Bronchial epithelial cell (primary cell): ENCODE data around the gene PLXNA4. TPM values are rescaled to one million over a fixed set of nuclear protein-coding genes. Genes with fewer than 3 reads are reported as not detected.
A peak's percentile ranks its signal among the peaks of the same experiment; 100 is the strongest.

Experiments used
- DNase-seq: peaks from one replicate; pipeline ENCODE4 v3.0.0-alpha.2; 2010; ENCODE audit warnings: low read depth
- FAIRE-seq: peaks from 2 replicates; lab custom pipeline; 2011; peaks lifted over from hg19 to GRCh38; lab: Jason Lieb, UNC
- H3K27me3 ChIP-seq: 2 replicates; pipeline ENCODE4 v1.5.1; 2011; ENCODE audit warnings: low read length; ENCODE audit not compliant: control insufficient read depth, insufficient read depth
- H3K36me3 ChIP-seq: 2 replicates; pipeline ENCODE4 v1.5.1; 2011; ENCODE audit warnings: low read length; ENCODE audit not compliant: control insufficient read depth, insufficient read depth
- H3K4me3 ChIP-seq: 2 replicates; pipeline ENCODE4 v1.5.1; 2011; ENCODE audit warnings: mild to moderate bottlenecking, low read depth, low read length, control low read depth
- total RNA-seq: library from RNA; depleted of rRNA; stranded (reverse); fragments of >200 nt; gene quantifications from 2 replicates; pipeline ENCODE4 v1.2.1, GENCODE V29; 2014
- TF ChIP-seq, protein P1 (sequence below): IDR thresholded peaks from 2 replicates; pipeline ENCODE4 v1.5.1; 2011; ENCODE audit warnings: mild to moderate bottlenecking, moderate library complexity, low read length, control low read depth, inconsistent platforms; ENCODE audit not compliant: insufficient read depth, severe bottlenecking

Gene PLXNA4
- total RNA-seq, 1 donor from 2014 or later, result under 0.01 TPM

- Histone ChIP-seq H3K4me3 (no peak overlapping the region), H3K36me3 (no peaks in the 10 kb centered on the region), H3K27me3 (no peaks in the 10 kb centered on the region)
- DNase-seq (peak; percentile 16), FAIRE-seq (no peak)
- TF ChIP-seq, protein P1, sequence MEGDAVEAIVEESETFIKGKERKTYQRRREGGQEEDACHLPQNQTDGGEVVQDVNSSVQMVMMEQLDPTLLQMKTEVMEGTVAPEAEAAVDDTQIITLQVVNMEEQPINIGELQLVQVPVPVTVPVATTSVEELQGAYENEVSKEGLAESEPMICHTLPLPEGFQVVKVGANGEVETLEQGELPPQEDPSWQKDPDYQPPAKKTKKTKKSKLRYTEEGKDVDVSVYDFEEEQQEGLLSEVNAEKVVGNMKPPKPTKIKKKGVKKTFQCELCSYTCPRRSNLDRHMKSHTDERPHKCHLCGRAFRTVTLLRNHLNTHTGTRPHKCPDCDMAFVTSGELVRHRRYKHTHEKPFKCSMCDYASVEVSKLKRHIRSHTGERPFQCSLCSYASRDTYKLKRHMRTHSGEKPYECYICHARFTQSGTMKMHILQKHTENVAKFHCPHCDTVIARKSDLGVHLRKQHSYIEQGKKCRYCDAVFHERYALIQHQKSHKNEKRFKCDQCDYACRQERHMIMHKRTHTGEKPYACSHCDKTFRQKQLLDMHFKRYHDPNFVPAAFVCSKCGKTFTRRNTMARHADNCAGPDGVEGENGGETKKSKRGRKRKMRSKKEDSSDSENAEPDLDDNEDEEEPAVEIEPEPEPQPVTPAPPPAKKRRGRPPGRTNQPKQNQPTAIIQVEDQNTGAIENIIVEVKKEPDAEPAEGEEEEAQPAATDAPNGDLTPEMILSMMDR, result no peak
Measured at GRCh38 chr7:132249256-132249971, 326.9 kb downstream of the PLXNA4 start.

DNA sequence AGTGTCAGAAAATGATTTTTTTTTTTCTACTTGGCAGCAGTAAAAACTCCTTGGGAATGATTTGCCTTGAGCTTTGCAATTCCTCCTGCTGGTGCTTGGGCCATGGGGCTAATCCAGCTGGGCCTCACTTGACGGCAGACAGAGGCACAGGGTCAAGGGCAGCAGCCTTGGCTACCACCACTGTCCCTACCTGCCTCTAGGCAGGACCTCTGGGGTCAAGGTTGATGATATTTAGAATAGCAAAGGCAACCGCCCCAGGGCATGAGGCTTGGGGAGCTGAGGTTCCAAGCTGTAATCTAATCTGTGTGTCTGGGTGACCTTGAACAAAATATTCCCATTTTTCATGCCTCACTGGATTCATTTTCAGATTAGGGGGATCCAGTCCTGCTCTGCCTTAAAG, 327.4 kb downstream of the PLXNA4 start:
- TF ChIP-seq, protein P1, result no peak
- Histone ChIP-seq H3K36me3 (no peaks in the 10 kb centered on the region), H3K4me3 (no peak overlapping the region), H3K27me3 (no peaks in the 10 kb centered on the region)
- DNase-seq, result no peak
- FAIRE-seq, result no peak

DNA sequence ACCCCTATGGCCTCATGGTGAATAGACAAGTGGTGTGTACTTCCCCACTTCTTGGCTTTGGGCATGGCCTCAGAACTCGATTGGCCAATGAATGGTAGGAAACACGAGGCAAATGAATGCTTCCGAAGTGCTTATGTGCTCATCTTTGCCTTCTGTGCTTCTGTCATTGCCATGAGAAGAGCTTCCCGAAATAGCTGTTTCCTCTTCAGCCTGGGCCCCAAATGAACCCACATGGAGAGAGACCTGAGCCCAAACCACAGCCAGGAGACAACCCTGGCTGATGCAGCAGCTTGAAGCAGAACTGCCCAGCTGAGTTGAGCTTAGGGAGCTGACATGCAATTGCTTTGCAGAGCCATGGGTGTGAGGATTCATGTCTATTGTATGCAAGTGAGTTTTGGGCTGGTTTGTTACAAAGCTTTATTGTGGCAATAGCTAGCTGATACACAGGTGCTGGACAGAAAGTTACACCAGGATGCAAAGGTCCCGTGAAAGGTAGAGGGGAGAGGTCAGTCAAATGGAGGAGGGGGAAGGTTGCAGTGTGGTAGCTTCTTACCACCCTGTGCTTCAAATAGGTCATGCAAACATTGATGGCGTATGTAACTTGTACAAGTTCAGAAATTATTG, 328.2 kb downstream of the PLXNA4 start:
- no peak for DNase-seq
- TF ChIP-seq, protein P1, result no peak
- no peaks in the 10 kb centered on the region for H3K27me3 ChIP-seq
- FAIRE-seq, result peak; percentile 73
- H3K4me3 ChIP-seq, result no peak overlapping the region
- no peaks in the 10 kb centered on the region for H3K36me3 ChIP-seq

GRCh38 chr7:132246591-132246990, 329.7 kb downstream of the PLXNA4 start:
- H3K27me3 ChIP-seq, result no peaks in the 10 kb centered on the region
- H3K4me3 ChIP-seq, result no peak overlapping the region
- no peak for FAIRE-seq
- DNase-seq, result no peak
- TF ChIP-seq, protein P1, result no peak
- H3K36me3 ChIP-seq, result no peaks in the 10 kb centered on the region

- TF ChIP-seq, protein P1, result no peak
- H3K27me3 ChIP-seq, result no peaks in the 10 kb centered on the region
- no peak overlapping the region for H3K4me3 ChIP-seq
- FAIRE-seq, result no peak
- DNase-seq, result no peak
- no peaks in the 10 kb centered on the region for H3K36me3 ChIP-seq
Measured at GRCh38 chr7:132245539-132245938, 330.7 kb downstream of the PLXNA4 start.
